ENCODE results near the gene VKORC1L1.

DNA sequence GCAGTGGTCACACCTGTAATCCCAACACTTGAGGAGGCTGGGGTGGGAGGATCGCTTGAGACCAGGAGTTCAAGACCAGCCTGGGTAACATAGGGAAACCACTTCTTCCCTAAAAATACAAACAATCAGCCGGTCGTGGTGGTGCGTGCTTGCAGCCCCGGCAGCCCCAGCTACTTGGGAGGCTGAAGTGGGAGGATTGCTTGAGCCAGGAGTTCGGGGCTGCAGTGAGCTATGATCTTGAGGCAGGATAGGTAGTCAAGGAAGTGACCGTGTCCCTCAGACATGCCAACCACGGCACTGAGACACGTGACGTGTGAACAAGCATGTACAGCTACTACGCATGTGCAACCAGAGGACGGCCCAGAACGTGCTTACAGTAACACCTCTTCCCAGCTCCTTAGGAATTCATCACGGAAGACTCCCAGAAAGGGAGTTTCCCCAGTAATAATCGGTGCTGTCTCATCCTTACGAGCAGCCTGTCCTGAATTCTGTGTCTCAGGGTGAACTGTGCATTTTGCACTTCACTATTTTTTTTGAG is 103.9 kb downstream of the VKORC1L1 start:
- no peak for TF ChIP-seq GABPA (IDR thresholded peaks at IDR 0.05; ENCODE audit: low read depth)
- no peak for TF ChIP-seq CTCF (IDR thresholded peaks at IDR 0.05; ENCODE audit: insufficient read depth, low read length)
- 0 out of 2 replicates have a peak, but pooled peaks have one; percentile 49 for TF ChIP-seq POLR2AphosphoS5 (IDR thresholded peaks at IDR 0.05; ENCODE audit: low read depth)
